Neural cell (in vitro differentiated cells): ENCODE results near the gene EFCAB11. TPM values are rescaled to one million over a fixed set of nuclear protein-coding genes. Genes with fewer than 3 reads are reported as not detected.

Experiments used
- H2AFZ ChIP-seq: fragments of 200-600, 300-800 bp; sonication (generic), shearing (Covaris generic); 2 replicates; pipeline ENCODE4 v1.6.0; 2014; ENCODE audit warnings: low read depth, mild to moderate bottlenecking, antibody characterized with exemption, low read length, moderate library complexity
- H3F3A ChIP-seq: fragments of 200-600 bp; shearing (Covaris generic); 2 replicates; pipeline ENCODE4 v1.6.1; 2016; ENCODE audit warnings: mild to moderate bottlenecking, moderate library complexity, mixed read lengths, antibody characterized with exemption, low read length; ENCODE audit not compliant: insufficient read depth, poor library complexity, severe bottlenecking
- H3K27ac ChIP-seq: fragments of 200-600, 300-800 bp; sonication (generic), shearing (Covaris generic); 2 replicates; pipeline ENCODE4 v1.5.1; 2014; ENCODE audit warnings: mild to moderate bottlenecking, low read length, moderate library complexity
- H3K27me3 ChIP-seq: fragments of 300-800, 200-600 bp; sonication (generic), shearing (Covaris generic); 2 replicates; pipeline ENCODE4 v1.6.0; 2014; ENCODE audit warnings: mild to moderate bottlenecking, low read depth, low read length, moderate library complexity; ENCODE audit not compliant: insufficient read depth
- H3K36me3 ChIP-seq: fragments of 300-800, 200-600 bp; sonication (generic), shearing (Covaris generic); 2 replicates; pipeline ENCODE4 v1.5.1; 2014; ENCODE audit warnings: mild to moderate bottlenecking, antibody characterized with exemption, low read length, moderate library complexity; ENCODE audit not compliant: insufficient read depth
- H3K4me2 ChIP-seq: fragments of 300-800, 200-600 bp; sonication (generic), shearing (Covaris generic); 2 replicates; pipeline ENCODE4 v1.6.0; 2014; ENCODE audit warnings: mild to moderate bottlenecking, low read length
- H3K4me3 ChIP-seq: fragments of 300-800, 200-600 bp; sonication (generic), shearing (Covaris generic); 2 replicates; pipeline ENCODE4 v1.5.1; 2014; ENCODE audit warnings: mild to moderate bottlenecking, low read length, moderate library complexity
- H3K79me2 ChIP-seq: fragments of 200-600 bp; shearing (Covaris generic); replicated peaks from 2 replicates; pipeline ENCODE4 v1.6.0; 2014; ENCODE audit warnings: mild to moderate bottlenecking, low read length, moderate library complexity; ENCODE audit not compliant: insufficient read depth
- H3K9ac ChIP-seq: fragments of 300-800, 200-600 bp; sonication (generic), shearing (Covaris generic); 2 replicates; pipeline ENCODE4 v1.6.1; 2016; ENCODE audit warnings: mild to moderate bottlenecking, low read length, mixed read lengths
- H3K9me2 ChIP-seq: fragments of 200-600 bp; shearing (Covaris generic); 2 replicates; pipeline ENCODE4 v1.6.1; 2016; ENCODE audit warnings: mild to moderate bottlenecking, low read length, mixed read lengths; ENCODE audit not compliant: insufficient read depth
- H3K9me3 ChIP-seq: fragments of 200-600, 300-800 bp; sonication (generic), shearing (Covaris generic); 2 replicates; pipeline ENCODE4 v1.6.1; 2016; ENCODE audit warnings: mild to moderate bottlenecking, mixed run types, low read length, moderate library complexity, mixed read lengths
- H4K20me1 ChIP-seq: fragments of 200-600 bp; shearing (Covaris generic); 2 replicates; pipeline ENCODE4 v1.6.1; 2016; ENCODE audit warnings: mild to moderate bottlenecking, mixed run types; ENCODE audit not compliant: insufficient read depth
- CTCF ChIP-seq: fragments of 450-650 bp; IDR thresholded peaks from 2 replicates; pipeline ENCODE4 v1.5.1; 2014; ENCODE audit warnings: antibody characterized with exemption, mild to moderate bottlenecking, moderate library complexity; ENCODE audit not compliant: poor library complexity, severe bottlenecking
- EP300 ChIP-seq: fragments of 450-650 bp; conservative IDR thresholded peaks from 2 replicates; pipeline ENCODE4 v1.6.1; 2014; ENCODE audit warnings: antibody characterized with exemption, mild to moderate bottlenecking, moderate library complexity; ENCODE audit not compliant: poor library complexity, severe bottlenecking
- EZH2 ChIP-seq: fragments of 200-600, 300-800 bp; shearing (Covaris generic), sonication (generic); IDR thresholded peaks from 2 replicates; pipeline ENCODE4 v1.6.1; 2014; ENCODE audit warnings: antibody characterized with exemption, low read length, borderline replicate concordance, mild to moderate bottlenecking; ENCODE audit not compliant: insufficient read depth, poor library complexity, severe bottlenecking
- MXI1 ChIP-seq: fragments of 450-650 bp; conservative IDR thresholded peaks from 2 replicates; pipeline ENCODE4 v1.6.1; 2014; ENCODE audit warnings: antibody characterized with exemption, mild to moderate bottlenecking; ENCODE audit not compliant: poor library complexity, severe bottlenecking
- POLR2AphosphoS5 ChIP-seq: IDR thresholded peaks from 2 replicates; pipeline ENCODE4 v1.6.1; 2012
- RAD21 ChIP-seq: fragments of 450-650 bp; conservative IDR thresholded peaks from 2 replicates; pipeline ENCODE4 v1.6.1; 2014; ENCODE audit warnings: antibody characterized with exemption, mild to moderate bottlenecking, moderate library complexity
- SMC3 ChIP-seq: fragments of 450-650 bp; conservative IDR thresholded peaks from 2 replicates; pipeline ENCODE4 v1.6.1; 2014; ENCODE audit warnings: antibody characterized with exemption, mild to moderate bottlenecking, moderate library complexity; ENCODE audit not compliant: poor library complexity
- TAF1 ChIP-seq: IDR thresholded peaks from 2 replicates; pipeline ENCODE4 v1.6.1; 2012; ENCODE audit warnings: low read depth
- polyA plus RNA-seq: library from polyadenylated mRNA; depleted of rRNA; stranded (reverse); fragments of >200 nt; gene quantifications from 2 replicates; pipeline ENCODE4 v1.2.3, GENCODE V29; 2014
- TF ChIP-seq, protein P1 (sequence below): IDR thresholded peaks from 2 replicates; pipeline ENCODE4 v1.6.1; 2012; ENCODE audit warnings: borderline replicate concordance

Gene EFCAB11
- polyA plus RNA-seq, 1 donor from 2014 or later: 7.9 TPM

DNA sequence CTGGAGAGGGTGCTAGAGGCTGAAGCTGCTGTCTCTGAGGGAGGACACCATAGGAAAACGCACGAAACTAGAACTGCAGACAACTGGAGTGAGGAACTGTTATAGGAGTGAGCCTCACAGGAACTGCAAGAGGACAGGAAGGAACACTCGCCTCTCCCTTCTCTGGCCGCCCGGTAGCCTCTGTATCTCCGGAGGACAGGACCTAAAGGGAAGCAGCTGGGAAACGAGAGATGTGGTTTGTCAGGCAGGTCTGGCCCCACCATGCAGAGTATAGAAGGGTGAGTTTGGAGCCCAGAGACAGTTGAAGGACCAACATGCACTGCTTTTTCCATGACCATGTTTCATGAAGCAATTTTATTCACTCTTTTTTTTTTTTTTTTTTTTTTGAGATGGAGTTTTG lies 127.3 kb downstream of the EFCAB11 start:
- Histone ChIP-seq H3K9me2 (no peaks in the 10 kb centered on the region), H3K4me2 (no peak overlapping the region), H3K9ac (no peak overlapping the region), H3K4me3 (no peak overlapping the region), H2AFZ (no peak overlapping the region), H3F3A (no peaks in the 10 kb centered on the region), H4K20me1 (no peaks in the 10 kb centered on the region), H3K9me3 (no peaks in the 10 kb centered on the region), H3K36me3 (no peaks in the 10 kb centered on the region), H3K79me2 (no peaks in the 10 kb centered on the region), H3K27ac (no peak overlapping the region), H3K27me3 (no peaks in the 10 kb centered on the region)
- no peak for TF ChIP-seq TAF1

- Histone ChIP-seq H3K27me3 (no peaks in the 10 kb centered on the region), H3K36me3 (no peaks in the 10 kb centered on the region), H3K4me3 (no peak overlapping the region), H2AFZ (no peak overlapping the region), H3F3A (no peaks in the 10 kb centered on the region), H3K27ac (no peak overlapping the region), H4K20me1 (no peaks in the 10 kb centered on the region), H3K79me2 (no peaks in the 10 kb centered on the region), H3K9me2 (no peaks in the 10 kb centered on the region), H3K9me3 (no peaks in the 10 kb centered on the region), H3K4me2 (no peak overlapping the region), H3K9ac (no peak overlapping the region)
- TF ChIP-seq SMC3 (no peak), EP300 (no peak), MXI1 (no peak), POLR2AphosphoS5 (no peak), TAF1 (no peak), CTCF (no peak), EZH2 (no peak), RAD21 (no peak)
- TF ChIP-seq, protein P1, sequence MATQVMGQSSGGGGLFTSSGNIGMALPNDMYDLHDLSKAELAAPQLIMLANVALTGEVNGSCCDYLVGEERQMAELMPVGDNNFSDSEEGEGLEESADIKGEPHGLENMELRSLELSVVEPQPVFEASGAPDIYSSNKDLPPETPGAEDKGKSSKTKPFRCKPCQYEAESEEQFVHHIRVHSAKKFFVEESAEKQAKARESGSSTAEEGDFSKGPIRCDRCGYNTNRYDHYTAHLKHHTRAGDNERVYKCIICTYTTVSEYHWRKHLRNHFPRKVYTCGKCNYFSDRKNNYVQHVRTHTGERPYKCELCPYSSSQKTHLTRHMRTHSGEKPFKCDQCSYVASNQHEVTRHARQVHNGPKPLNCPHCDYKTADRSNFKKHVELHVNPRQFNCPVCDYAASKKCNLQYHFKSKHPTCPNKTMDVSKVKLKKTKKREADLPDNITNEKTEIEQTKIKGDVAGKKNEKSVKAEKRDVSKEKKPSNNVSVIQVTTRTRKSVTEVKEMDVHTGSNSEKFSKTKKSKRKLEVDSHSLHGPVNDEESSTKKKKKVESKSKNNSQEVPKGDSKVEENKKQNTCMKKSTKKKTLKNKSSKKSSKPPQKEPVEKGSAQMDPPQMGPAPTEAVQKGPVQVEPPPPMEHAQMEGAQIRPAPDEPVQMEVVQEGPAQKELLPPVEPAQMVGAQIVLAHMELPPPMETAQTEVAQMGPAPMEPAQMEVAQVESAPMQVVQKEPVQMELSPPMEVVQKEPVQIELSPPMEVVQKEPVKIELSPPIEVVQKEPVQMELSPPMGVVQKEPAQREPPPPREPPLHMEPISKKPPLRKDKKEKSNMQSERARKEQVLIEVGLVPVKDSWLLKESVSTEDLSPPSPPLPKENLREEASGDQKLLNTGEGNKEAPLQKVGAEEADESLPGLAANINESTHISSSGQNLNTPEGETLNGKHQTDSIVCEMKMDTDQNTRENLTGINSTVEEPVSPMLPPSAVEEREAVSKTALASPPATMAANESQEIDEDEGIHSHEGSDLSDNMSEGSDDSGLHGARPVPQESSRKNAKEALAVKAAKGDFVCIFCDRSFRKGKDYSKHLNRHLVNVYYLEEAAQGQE: no peak
These were observed 127.9 kb downstream of the EFCAB11 start for GRCh38 chr14:89826596-89826995.

DNA sequence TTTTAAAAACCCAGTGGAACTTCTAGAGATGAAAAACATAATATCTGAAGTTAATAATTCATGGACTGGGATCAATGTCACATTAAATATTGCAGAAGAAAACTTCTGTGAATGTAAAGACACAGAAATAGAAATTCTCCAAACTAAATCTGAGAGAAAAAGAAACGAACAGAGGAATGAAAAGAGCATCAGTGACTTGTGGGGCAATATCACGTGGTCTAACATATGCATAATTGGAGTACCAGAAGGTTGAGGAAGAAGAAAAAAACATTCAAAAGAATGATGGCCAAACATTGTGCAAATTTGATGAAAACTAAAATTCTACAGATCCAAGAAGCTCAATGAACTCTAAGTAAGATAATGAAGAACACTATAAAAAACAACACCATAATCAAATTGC lies 130.8 kb downstream of the EFCAB11 start:
- Histone ChIP-seq H3K4me2 (no peak overlapping the region), H3K9ac (no peak overlapping the region), H3K9me3 (no peaks in the 10 kb centered on the region), H4K20me1 (no peaks in the 10 kb centered on the region), H3F3A (no peaks in the 10 kb centered on the region), H3K9me2 (no peaks in the 10 kb centered on the region), H3K79me2 (no peaks in the 10 kb centered on the region), H3K36me3 (no peaks in the 10 kb centered on the region), H3K27me3 (no peaks in the 10 kb centered on the region), H3K27ac (no peak overlapping the region), H2AFZ (no peak overlapping the region), H3K4me3 (no peak overlapping the region)
- TF ChIP-seq TAF1: no peak
- no peak for TF ChIP-seq EZH2
- no peak for TF ChIP-seq SMC3
- no peak for TF ChIP-seq CTCF
- no peak for TF ChIP-seq MXI1
